ENCODE results near the gene RRP12.
"Not testable (repeated sequence)": the region's sequence is repeated elsewhere in the genome, so short reads cannot be mapped to it uniquely, and the experiment has no call there.

RRP12 gene

GRCh38 chr10:97407211-97407951 is 6.2 kb upstream of the RRP12 start:
- DNase-seq = peak; percentile 46 to 50

- not testable (repeated sequence) for DNase-seq
Measured at GRCh38 chr10:97406483-97406882, 5.3 kb upstream of the RRP12 start.

- no peak for DNase-seq
Measured at GRCh38 chr10:97406064-97406463, 4.9 kb upstream of the RRP12 start.

- DNase-seq = no peak
Measured at GRCh38 chr10:97404044-97404443, 2.9 kb upstream of the RRP12 start.

GRCh38 chr10:97401455-97401919 is 347 bp upstream of the RRP12 start:
- no peak for DNase-seq

GRCh38 chr10:97399843-97400545 is 1.1 kb downstream of the RRP12 start:
- peak; percentile 41 to 45 for DNase-seq

- DNase-seq = no peak
Measured at GRCh38 chr10:97396056-97396455, 5.1 kb downstream of the RRP12 start.

GRCh38 chr10:97393034-97393573 is 8.0 kb downstream of the RRP12 start:
- DNase-seq = no peak

- no peak for DNase-seq
Measured at GRCh38 chr10:97390091-97390490, 11.0 kb downstream of the RRP12 start.

GRCh38 chr10:97388152-97388551 is 13.0 kb downstream of the RRP12 start:
- no peak for DNase-seq

GRCh38 chr10:97385565-97385964 is 15.6 kb downstream of the RRP12 start:
- no peak for DNase-seq

GRCh38 chr10:97384641-97385040 is 16.5 kb downstream of the RRP12 start:
- DNase-seq = no peak

- DNase-seq = no peak
Measured at GRCh38 chr10:97384156-97384555, 17.0 kb downstream of the RRP12 start.

GRCh38 chr10:97383159-97383558 is 18.0 kb downstream of the RRP12 start:
- no peak for DNase-seq

- DNase-seq = no peak
Measured at GRCh38 chr10:97381626-97382025, 19.5 kb downstream of the RRP12 start.

- DNase-seq = no peak
Measured at GRCh38 chr10:97380516-97380915, 20.6 kb downstream of the RRP12 start.

- DNase-seq = no peak
Measured at GRCh38 chr10:97378933-97379921, 21.9 kb downstream of the RRP12 start.

GRCh38 chr10:97376413-97376812 is 24.7 kb downstream of the RRP12 start:
- no peak for DNase-seq

- no peak for DNase-seq
Measured at GRCh38 chr10:97373456-97373855, 27.7 kb downstream of the RRP12 start.

- DNase-seq = no peak
Measured at GRCh38 chr10:97372233-97372875, 28.8 kb downstream of the RRP12 start.

- no peak for DNase-seq
Measured at GRCh38 chr10:97371696-97372095, 29.4 kb downstream of the RRP12 start.

- no peak for DNase-seq
Measured at GRCh38 chr10:97367126-97367649, 34.0 kb downstream of the RRP12 start.
